K562 (cell line): ENCODE measurements around the gene KCNK16. TPM values are rescaled to one million over a fixed set of nuclear protein-coding genes. Genes with fewer than 3 reads are reported as not detected.

Experiments
- ARHGAP35 ChIP-seq: fragments of 450-650 bp; IDR thresholded peaks from 2 replicates; pipeline ENCODE4 v1.6.1; 2018; ENCODE audit not compliant: partially characterized antibody
- CC2D1A ChIP-seq: fragments of 450-650 bp; IDR thresholded peaks from 2 replicates; pipeline ENCODE4 v1.6.1; 2017; ENCODE audit warnings: mild to moderate bottlenecking
- CREM ChIP-seq: IDR thresholded peaks from 2 replicates; pipeline ENCODE4 v1.6.1; 2014; ENCODE audit warnings: antibody characterized with exemption, low read depth
- E2F3 ChIP-seq: fragments of 250-450 bp; sonication (Bioruptor Pico); IDR thresholded peaks from 2 replicates; pipeline ENCODE4 v1.4.0; 2020; ENCODE audit warnings: mild to moderate bottlenecking
- ETV5 ChIP-seq: sonication (generic); formaldehyde crosslinking; IDR thresholded peaks from 2 replicates; pipeline ENCODE4 v1.4.0; 2020; ENCODE audit warnings: low read depth, mild to moderate bottlenecking, missing genetic modification reagents
- GABPB1 ChIP-seq: sonication (generic); formaldehyde crosslinking; IDR thresholded peaks from 2 replicates; pipeline ENCODE4 v1.8.0; 2022; ENCODE audit warnings: mild to moderate bottlenecking, missing genetic modification reagents
- MTA3 ChIP-seq: fragments of 450-650 bp; formaldehyde crosslinking; IDR thresholded peaks from 2 replicates; pipeline ENCODE4 v1.6.1; 2017; ENCODE audit warnings: mild to moderate bottlenecking, borderline replicate concordance
- NR4A1 ChIP-seq, 2 experiments: fragments of 250-450 bp in 1 of 2; fragments of 450-650 bp in 1 of 2; sonication (Bioruptor Pico) in 1 of 2; IDR thresholded peaks; 2 replicates each; pipeline versions ENCODE4 v1.4.0 to v1.6.1; 2016 to 2020; ENCODE audit warnings: mild to moderate bottlenecking in 2 of 2, missing compliant biosample characterization in 1 of 2, missing genetic modification characterization in 1 of 2, moderate library complexity in 1 of 2
- NUFIP1 ChIP-seq: fragments of 450-650 bp; IDR thresholded peaks from 2 replicates; pipeline ENCODE4 v1.6.1; 2018; ENCODE audit not compliant: partially characterized antibody
- PCBP1 ChIP-seq: fragments of 200-400 bp; formaldehyde crosslinking; IDR thresholded peaks from 2 replicates; pipeline ENCODE4 v1.6.1; 2018; ENCODE audit warnings: mild to moderate bottlenecking, low read depth, low read length; ENCODE audit not compliant: poor library complexity, severe bottlenecking
- PHTF2 ChIP-seq: fragments of 250-450 bp; sonication (Bioruptor Pico); IDR thresholded peaks from 2 replicates; pipeline ENCODE4 v1.5.0; 2021; ENCODE audit warnings: mild to moderate bottlenecking
- RBM22 ChIP-seq: fragments of 200-400 bp; formaldehyde crosslinking; IDR thresholded peaks from 2 replicates; pipeline ENCODE4 v1.6.1; 2018; ENCODE audit warnings: low read length, low read depth; ENCODE audit not compliant: poor library complexity, severe bottlenecking
- RCOR1 ChIP-seq, 2 experiments: IDR thresholded peaks; 2 replicates each; pipeline ENCODE4 v1.6.1; 2012; ENCODE audit warnings: low read depth in 2 of 2, low read length in 2 of 2, borderline replicate concordance in 1 of 2, improper control_type of control experiment in 1 of 2
- SMC3 ChIP-seq: conservative IDR thresholded peaks from 2 replicates; pipeline ENCODE4 v1.6.1; 2011; ENCODE audit warnings: low read depth, low read length, improper control_type of control experiment; ENCODE audit not compliant: insufficient read depth
- TCF7 ChIP-seq: sonication (generic); IDR thresholded peaks from 2 replicates; pipeline ENCODE4 v1.6.1; 2016; ENCODE audit warnings: antibody characterized with exemption, borderline replicate concordance
- ZFP36 ChIP-seq: fragments of 150-350 bp; IDR thresholded peaks from 2 replicates; pipeline ENCODE4 v1.6.1; 2018; ENCODE audit warnings: low read length, low read depth; ENCODE audit not compliant: partially characterized antibody
- polyA plus RNA-seq, 8 experiments: library from polyadenylated mRNA; depleted of rRNA in 4 of 8; stranded (reverse) in 5 of 8; unstranded in 3 of 8; fragments of >200 nt; fragmentation: Nextera tagmentation in 2 of 8; fragmentation: Illumina TruSeq in 1 of 8; extraction: Ambion mirVana in 2 of 8; extraction: Trizol in 1 of 8; gene quantifications; 2 replicates each; pipeline versions ENCODE4 v1.2.1 to v1.2.3, GENCODE V29; 2011 to 2014; ENCODE audit warnings: inconsistent platforms in 1 of 8, missing spikeins in 1 of 8
- total RNA-seq, 7 experiments: library from RNA; depleted of rRNA in 6 of 7; stranded (reverse); fragments of >200 nt in 6 of 7; fragmentation: Illumina TruSeq in 2 of 7; extraction: Trizol in 2 of 7; gene quantifications; 2 replicates each; pipeline versions ENCODE4 v1.2.1 to v1.2.3, GENCODE V29; 2011 to 2021; ENCODE audit warnings: low replicate concordance in 1 of 7
- TF ChIP-seq, protein P1 (sequence below): fragments of 250-450 bp; sonication (Bioruptor Pico); IDR thresholded peaks from 2 replicates; pipeline ENCODE4 v1.5.0; 2022; ENCODE audit warnings: mild to moderate bottlenecking
- TF ChIP-seq, protein P2 (sequence below): sonication (generic); formaldehyde crosslinking; IDR thresholded peaks from 2 replicates; pipeline ENCODE4 v1.8.0; 2022; ENCODE audit warnings: missing genetic modification reagents, mild to moderate bottlenecking, moderate library complexity, borderline replicate concordance
- TF ChIP-seq, protein P3 (sequence below): fragments of 250-450 bp; sonication (Bioruptor Pico); IDR thresholded peaks from 2 replicates; pipeline ENCODE4 v1.5.0; 2021; ENCODE audit warnings: mild to moderate bottlenecking, moderate library complexity
- TF ChIP-seq, protein P4 (sequence below), 2 experiments: fragments of 250-450 bp in 1 of 2; fragments of 450-650 bp in 1 of 2; sonication (Bioruptor Pico) in 1 of 2; IDR thresholded peaks; 2 replicates each; pipeline versions ENCODE4 v1.6.1 to v1.8.0; 2016 to 2021; ENCODE audit warnings: mild to moderate bottlenecking in 2 of 2, moderate library complexity in 2 of 2, missing compliant biosample characterization in 1 of 2, missing genetic modification characterization in 1 of 2

KCNK16 gene
- total and polyA plus RNA-seq, 9 of the 15 experiments (the other 6 are each of a cell fraction or from before 2014, with no cell fraction given): not detected

DNA sequence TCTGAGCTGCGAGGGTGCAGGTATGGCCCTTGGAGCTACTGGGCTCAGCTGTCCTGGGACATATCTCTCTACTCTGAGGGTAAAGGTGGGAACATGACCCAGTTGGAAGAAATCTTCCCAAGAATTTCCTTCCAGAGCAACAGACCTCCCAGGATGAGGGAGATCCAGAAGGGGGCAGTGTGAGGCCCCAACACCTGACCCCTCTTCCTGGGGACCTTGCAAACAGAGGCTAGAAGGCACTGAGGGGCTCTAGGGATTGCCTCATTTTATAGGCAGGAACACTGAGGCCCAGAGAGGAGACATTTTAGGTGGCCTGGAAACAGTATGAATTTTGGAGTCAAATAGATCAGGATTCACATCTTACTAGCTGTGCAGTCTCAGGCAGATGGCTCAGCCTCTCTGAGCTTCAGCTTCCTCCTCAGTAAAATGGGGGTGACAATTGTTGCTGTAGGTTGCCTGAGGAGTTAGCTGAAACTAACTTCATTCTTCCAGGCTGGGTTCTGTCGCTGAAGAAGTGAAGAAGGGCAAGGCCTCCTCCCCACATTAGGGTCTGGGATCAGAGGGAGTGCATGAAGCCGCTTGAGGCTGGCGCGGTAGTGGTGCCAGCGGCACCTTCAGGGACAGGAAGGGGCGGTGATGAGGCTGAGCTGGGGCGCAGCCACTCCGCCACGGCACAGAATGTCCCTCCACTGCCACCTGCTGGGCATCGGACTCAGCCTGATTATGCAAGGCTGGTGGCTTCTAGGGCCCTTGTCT is 19.7 kb downstream of the KCNK16 start (continued):
- TF ChIP-seq, protein P1, sequence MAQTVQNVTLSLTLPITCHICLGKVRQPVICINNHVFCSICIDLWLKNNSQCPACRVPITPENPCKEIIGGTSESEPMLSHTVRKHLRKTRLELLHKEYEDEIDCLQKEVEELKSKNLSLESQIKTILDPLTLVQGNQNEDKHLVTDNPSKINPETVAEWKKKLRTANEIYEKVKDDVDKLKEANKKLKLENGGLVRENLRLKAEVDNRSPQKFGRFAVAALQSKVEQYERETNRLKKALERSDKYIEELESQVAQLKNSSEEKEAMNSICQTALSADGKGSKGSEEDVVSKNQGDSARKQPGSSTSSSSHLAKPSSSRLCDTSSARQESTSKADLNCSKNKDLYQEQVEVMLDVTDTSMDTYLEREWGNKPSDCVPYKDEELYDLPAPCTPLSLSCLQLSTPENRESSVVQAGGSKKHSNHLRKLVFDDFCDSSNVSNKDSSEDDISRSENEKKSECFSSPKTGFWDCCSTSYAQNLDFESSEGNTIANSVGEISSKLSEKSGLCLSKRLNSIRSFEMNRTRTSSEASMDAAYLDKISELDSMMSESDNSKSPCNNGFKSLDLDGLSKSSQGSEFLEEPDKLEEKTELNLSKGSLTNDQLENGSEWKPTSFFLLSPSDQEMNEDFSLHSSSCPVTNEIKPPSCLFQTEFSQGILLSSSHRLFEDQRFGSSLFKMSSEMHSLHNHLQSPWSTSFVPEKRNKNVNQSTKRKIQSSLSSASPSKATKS (CRISPR knock-in tag): no peak
- TF ChIP-seq GABPB1 (peak; percentile 56), RBM22 (no peak), NR4A1 (CRISPR knock-in tag; IDR thresholded peaks at IDR 0.05) (no peak), NR4A1 (tag; IDR thresholded peaks at IDR 0.05) (no peak), ETV5 (CRISPR knock-in tag) (peak; percentile 76), SMC3 (peak; percentile 100), E2F3 (CRISPR knock-in tag) (no peak), ZFP36 (peak; percentile 85), CC2D1A (peak; percentile 87), PCBP1 (no peak), PHTF2 (CRISPR knock-in tag) (no peak), CREM (peak; percentile 51; the same call in 1 of the 2 replicates), MTA3 (peak; percentile 55; the same call in 1 of the 2 replicates), ARHGAP35 (no peak), NUFIP1 (no peak), RCOR1 (IDR thresholded peaks at IDR 0.05; ENCODE audit: borderline replicate concordance in 1 of 2, low read depth in 2 of 2, low read length in 2 of 2) (peak in 1 of 2 experiments; percentile 14; a peak in 1 of 4 replicates), TCF7 (no peak)
- TF ChIP-seq, protein P2, sequence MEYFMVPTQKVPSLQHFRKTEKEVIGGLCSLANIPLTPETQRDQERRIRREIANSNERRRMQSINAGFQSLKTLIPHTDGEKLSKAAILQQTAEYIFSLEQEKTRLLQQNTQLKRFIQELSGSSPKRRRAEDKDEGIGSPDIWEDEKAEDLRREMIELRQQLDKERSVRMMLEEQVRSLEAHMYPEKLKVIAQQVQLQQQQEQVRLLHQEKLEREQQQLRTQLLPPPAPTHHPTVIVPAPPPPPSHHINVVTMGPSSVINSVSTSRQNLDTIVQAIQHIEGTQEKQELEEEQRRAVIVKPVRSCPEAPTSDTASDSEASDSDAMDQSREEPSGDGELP (CRISPR knock-in tag): peak; percentile 45; the same call in 1 of the 2 replicates
- TF ChIP-seq, protein P3, sequence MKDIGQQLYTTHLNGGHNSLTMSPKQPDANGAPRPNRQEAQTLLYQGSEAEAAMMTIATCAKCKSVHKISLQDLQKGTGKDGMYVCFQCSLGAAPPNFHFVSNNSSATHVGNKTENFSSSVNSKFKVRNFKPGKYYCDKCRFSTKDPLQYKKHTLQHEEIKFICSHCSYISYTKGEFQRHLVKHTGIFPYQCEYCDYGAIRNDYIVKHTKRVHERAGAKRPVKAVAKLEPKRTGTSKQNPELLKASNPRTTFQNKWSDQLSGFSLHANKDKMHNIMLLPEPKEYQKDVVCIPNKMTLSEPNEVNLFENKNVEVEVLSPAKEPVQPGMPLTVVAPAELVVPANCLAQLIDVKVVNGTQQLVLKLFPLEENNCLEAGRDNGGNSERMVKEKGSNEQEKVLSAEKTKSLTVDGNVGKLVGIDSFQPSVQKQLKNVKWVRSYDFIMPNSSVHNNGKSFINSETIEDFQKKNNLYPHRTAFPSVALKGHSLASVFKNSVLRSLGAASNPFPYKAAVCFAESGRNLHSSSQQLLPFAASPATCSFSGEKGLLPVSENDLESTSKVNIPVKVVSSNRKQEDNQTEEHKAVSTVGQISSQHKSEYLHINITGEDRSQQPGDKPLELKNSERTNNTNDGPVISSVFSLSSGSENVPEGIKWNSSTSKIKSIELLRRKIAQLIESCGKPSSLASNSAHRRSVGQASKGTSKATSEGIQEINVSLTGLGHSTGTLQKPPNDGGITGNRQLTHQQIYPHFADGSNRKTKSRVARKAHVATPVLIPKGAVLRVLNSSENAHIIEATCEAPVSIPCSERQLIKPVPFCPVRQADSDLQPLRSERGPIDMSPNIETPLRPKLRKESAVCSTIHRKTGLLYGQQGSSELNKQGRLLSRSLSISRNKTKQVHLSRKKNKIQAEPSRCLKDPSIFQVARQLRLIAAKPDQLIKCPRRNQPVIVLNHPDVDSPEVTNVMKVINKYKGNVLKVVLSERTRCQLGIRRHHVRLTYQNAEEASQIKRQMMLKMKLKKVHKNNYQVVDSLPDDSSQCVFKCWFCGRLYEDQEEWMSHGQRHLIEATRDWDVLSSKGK (CRISPR knock-in tag): no peak
- TF ChIP-seq, protein P4, sequence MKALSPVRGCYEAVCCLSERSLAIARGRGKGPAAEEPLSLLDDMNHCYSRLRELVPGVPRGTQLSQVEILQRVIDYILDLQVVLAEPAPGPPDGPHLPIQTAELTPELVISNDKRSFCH (CRISPR knock-in tag; IDR thresholded peaks at IDR 0.05): no peak
- TF ChIP-seq, protein P4 (tag; IDR thresholded peaks at IDR 0.05): peak; percentile 14; the same call in 1 of the 2 replicates
- TF ChIP-seq, all 486 proteins: peak for 42
